ENCODE measurements around the gene IFITM10. TPM values are rescaled to one million over a fixed set of nuclear protein-coding genes. Genes with fewer than 3 reads are reported as not detected.

IFITM10 gene
- total RNA-seq, 1 donor from 2014 or later, result 4.9 TPM

DNA sequence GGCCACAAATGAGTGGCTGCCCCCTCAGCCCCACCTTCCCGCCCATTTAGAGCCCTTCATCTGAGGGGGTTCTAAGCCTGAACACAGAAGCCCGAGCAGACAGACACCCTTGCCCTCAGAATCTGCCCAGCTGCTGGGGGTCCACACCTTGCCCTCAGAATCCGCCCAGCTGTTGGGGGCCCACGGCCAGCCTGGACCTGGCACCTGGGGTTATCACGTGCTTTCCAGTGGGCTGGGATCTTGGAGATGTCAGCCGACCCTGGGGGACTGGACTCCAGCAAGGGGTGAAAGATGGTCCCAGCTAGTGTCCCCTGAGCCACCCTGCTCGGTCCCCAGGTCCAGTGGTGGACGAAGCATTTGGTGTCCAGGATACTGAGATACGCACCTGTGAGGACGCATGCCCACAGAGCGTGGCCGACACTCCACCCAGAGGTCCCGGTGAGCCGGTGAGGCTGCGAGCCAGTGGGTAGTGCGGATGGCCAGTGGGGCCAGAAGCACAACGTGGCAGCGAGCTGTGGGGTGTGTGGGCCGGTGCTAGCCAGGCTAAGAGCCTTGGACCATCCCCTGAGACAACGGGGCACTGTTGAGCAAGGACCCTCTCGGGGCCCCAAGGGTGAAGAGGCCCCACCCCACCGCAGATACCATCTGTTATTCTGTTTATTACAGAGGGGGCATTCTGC lies 16.5 kb upstream of the IFITM10 start:
- intact Hi-C loops (cut with DNase I), result no loop called here
- no peaks in the 10 kb centered on the region for H3K36me3 ChIP-seq
- TF ChIP-seq CTCF (IDR thresholded peaks at IDR 0.05), result no peak
- TF ChIP-seq POLR2A (IDR thresholded peaks at IDR 0.05), result no peak
- TF ChIP-seq POLR2AphosphoS5 (IDR thresholded peaks at IDR 0.05; ENCODE audit: insufficient read depth in 1 of 2, low read depth in 1 of 2), result no peak
- no peaks in the 10 kb centered on the region for H3K9me3 ChIP-seq
- DNase-seq (ENCODE audit: extremely low spot score in 2 of 2), result no peak
- no peak overlapping the region for H3K4me3 ChIP-seq
- peaks cover 62% of the 10 kb centered on the region for H3K4me1 ChIP-seq
- no peaks in the 10 kb centered on the region for H3K27me3 ChIP-seq
- H3K27ac ChIP-seq, result no peak overlapping the region

GRCh38 chr11:1765871-1766718 lies 15.7 kb upstream of the IFITM10 start:
- intact Hi-C loops (cut with DNase I), result no loop called here
- no peak for DNase-seq (ENCODE audit: extremely low spot score in 2 of 2)

GRCh38 chr11:1763796-1764661 lies 13.6 kb upstream of the IFITM10 start, which contains the start of gene CTSD:
TSS of gene CTSD (minus strand) at chr11:1763927. CDS start at chr11:1763859, 68 bp downstream.
- H3K4me3 ChIP-seq, result peak within 1 kb of the TSS; percentile 86 to 95
- TF ChIP-seq POLR2A (IDR thresholded peaks at IDR 0.05) (peak in 1 of 2 donors; percentile 42), POLR2AphosphoS5 (IDR thresholded peaks at IDR 0.05; ENCODE audit: insufficient read depth in 1 of 2, low read depth in 1 of 2) (peak in 1 of 2 donors; percentile 39), CTCF (IDR thresholded peaks at IDR 0.05) (no peak)
- peak within 1 kb of the TSS; percentile 95 for H3K27ac ChIP-seq
- peaks cover 0 to 25% of the 10 kb centered on the region in 2 donors for H3K36me3 ChIP-seq
- intact Hi-C loops (cut with DNase I), result loop anchor here (5.0 kb wide), 1 partner anchor 497 kb away; no protein-coding TSS in a partner anchor
- DNase-seq (ENCODE audit: extremely low spot score in 2 of 2), result no peak
- H3K9me3 ChIP-seq, result no peaks in the 10 kb centered on the region
- H3K4me1 ChIP-seq, result peaks cover 62% of the 10 kb centered on the region
- no peaks in the 10 kb centered on the region for H3K27me3 ChIP-seq

More at GRCh38 chr11:1765871-1766718, 15.7 kb upstream of the IFITM10 start:
- Histone ChIP-seq H3K9me3 (no peaks in the 10 kb centered on the region), H3K36me3 (peaks cover 0 to 5% of the 10 kb centered on the region in 2 donors), H3K27ac (no peak overlapping the region), H3K27me3 (no peaks in the 10 kb centered on the region), H3K4me3 (no peak overlapping the region), H3K4me1 (peaks cover 62% of the 10 kb centered on the region)
- no peak for TF ChIP-seq CTCF (IDR thresholded peaks at IDR 0.05)
- TF ChIP-seq POLR2AphosphoS5 (IDR thresholded peaks at IDR 0.05; ENCODE audit: insufficient read depth in 1 of 2, low read depth in 1 of 2), result no peak
- TF ChIP-seq POLR2A (IDR thresholded peaks at IDR 0.05), result no peak

DNA sequence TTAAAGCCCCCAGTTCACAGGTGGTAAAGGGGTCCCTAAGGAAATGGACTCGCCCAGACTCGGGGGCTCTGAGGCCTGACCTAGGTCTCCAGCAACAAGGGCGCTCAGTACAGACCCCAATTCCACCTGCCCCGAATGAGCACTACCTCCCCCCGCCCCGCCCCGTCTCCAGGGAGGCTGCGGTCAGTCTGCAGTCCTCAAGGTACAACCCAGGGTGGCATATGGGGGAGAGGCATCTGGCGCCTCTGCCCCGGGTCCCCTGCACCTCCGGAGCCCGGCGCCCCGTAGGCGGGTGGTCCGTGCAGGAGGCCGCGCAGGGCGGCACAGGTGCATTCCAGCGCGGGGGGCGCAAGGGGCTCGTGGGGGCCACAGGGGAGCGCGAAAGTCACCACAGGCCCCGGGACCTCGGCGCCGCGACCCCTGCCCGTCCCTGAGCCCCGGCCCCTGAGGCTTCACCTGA lies 13.0 kb upstream of the IFITM10 start:
- Histone ChIP-seq H3K27ac (peak overlapping the region; percentile 95), H3K4me3 (peak overlapping the region; percentile 86 to 95), H3K4me1 (peaks cover 62% of the 10 kb centered on the region), H3K9me3 (no peaks in the 10 kb centered on the region), H3K36me3 (peaks cover 0 to 28% of the 10 kb centered on the region in 2 donors), H3K27me3 (no peaks in the 10 kb centered on the region)
- TF ChIP-seq CTCF (IDR thresholded peaks at IDR 0.05) (no peak), POLR2A (IDR thresholded peaks at IDR 0.05) (no peak), POLR2AphosphoS5 (IDR thresholded peaks at IDR 0.05; ENCODE audit: insufficient read depth in 1 of 2, low read depth in 1 of 2) (no peak)
- intact Hi-C loops (cut with DNase I), result loop anchor here (5.0 kb wide), 1 partner anchor 496 kb away; no protein-coding TSS in a partner anchor
- no peak for DNase-seq (ENCODE audit: extremely low spot score in 2 of 2)
